PC-9 (cell line): ENCODE results near the gene ROS1.

Source experiments
- CTCF ChIP-seq: fragments of 200-600 bp; sonication (generic); conservative IDR thresholded peaks from 2 replicates; pipeline ENCODE4 v1.6.1; 2017; ENCODE audit warnings: mixed run types, antibody characterized with exemption, mild to moderate bottlenecking, moderate library complexity
- EZH2 ChIP-seq: fragments of 200-600 bp; sonication (generic); IDR thresholded peaks from 2 replicates; pipeline ENCODE4 v1.8.0; 2017; ENCODE audit warnings: antibody characterized with exemption, low read depth

- TF ChIP-seq CTCF (no peak), EZH2 (no peak)
These were observed 43.6 kb upstream of the ROS1 start for GRCh38 chr6:117469356-117469755.
